GM21825 (cell line): ENCODE measurements around the gene ATG7.

Experiments
- ATAC-seq: cut with Tn5 transposase; IDR thresholded peaks from one replicate; pipeline ENCODE4 v1.9.1; 2021; ENCODE audit warnings: mild to moderate bottlenecking, moderate library complexity; ENCODE audit not compliant: unreplicated experiment

ATG7 gene

GRCh38 chr3:11546657-11547302 lies 274.6 kb downstream of the ATG7 start:
- ATAC-seq: no peak

- no peak for ATAC-seq
These were observed 275.3 kb downstream of the ATG7 start for GRCh38 chr3:11547498-11547897.

- ATAC-seq: no peak
These were observed 276.5 kb downstream of the ATG7 start for GRCh38 chr3:11548721-11549131.

- ATAC-seq: no peak
These were observed 277.5 kb downstream of the ATG7 start for GRCh38 chr3:11549580-11550140.

- ATAC-seq: no peak
These were observed 278.8 kb downstream of the ATG7 start for GRCh38 chr3:11551036-11551435.

- no peak for ATAC-seq
These were observed 280.4 kb downstream of the ATG7 start for GRCh38 chr3:11552289-11553264.

- ATAC-seq: no peak
These were observed 281.4 kb downstream of the ATG7 start for GRCh38 chr3:11553436-11554235.

- no peak for ATAC-seq
These were observed 282.0 kb downstream of the ATG7 start for GRCh38 chr3:11554236-11554610.

- ATAC-seq: no peak
These were observed 282.5 kb downstream of the ATG7 start for GRCh38 chr3:11554666-11555065.

GRCh38 chr3:11555211-11555782 lies 283.1 kb downstream of the ATG7 start:
- no peak for ATAC-seq

- ATAC-seq: no peak
These were observed 283.9 kb downstream of the ATG7 start for GRCh38 chr3:11555881-11556633.

GRCh38 chr3:11556851-11557644 lies 284.9 kb downstream of the ATG7 start:
- ATAC-seq: no peak

- no peak for ATAC-seq
These were observed 285.8 kb downstream of the ATG7 start for GRCh38 chr3:11558002-11558401.

GRCh38 chr3:11558411-11558903 lies 286.3 kb downstream of the ATG7 start:
- no peak for ATAC-seq

GRCh38 chr3:11558918-11559815 lies 287.0 kb downstream of the ATG7 start:
- ATAC-seq: no peak

- ATAC-seq: no peak
These were observed 287.8 kb downstream of the ATG7 start for GRCh38 chr3:11559816-11560633.

GRCh38 chr3:11560746-11561145 lies 288.5 kb downstream of the ATG7 start:
- no peak for ATAC-seq
